H1 (cell line): ENCODE results near the gene TCF25. TPM values are rescaled to one million over a fixed set of nuclear protein-coding genes. Genes with fewer than 3 reads are reported as not detected.

Experiments
- CTCF ChIA-PET: fragments of 300-600 bp; sonication (Branson Sonifier 250); formaldehyde crosslinking; loops from one replicate; lab custom pipeline; 2021; ENCODE audit not compliant: partially characterized antibody; lab: Charles Lee
- POLR2A ChIA-PET: fragments of 300-600 bp; sonication (Branson Sonifier 250); formaldehyde crosslinking; loops from one replicate; lab custom pipeline; 2021; ENCODE audit warnings: inconsistent platforms; ENCODE audit not compliant: partially characterized antibody; lab: Charles Lee
- DNase-seq, 2 experiments: peaks; one replicate each; pipeline versions ENCODE4 v3.0.0 to v3.0.0-alpha.2; 2010 to 2022; ENCODE audit warnings: low spot score in 2 of 2, low read depth in 1 of 2, mixed read lengths in 1 of 2
- FAIRE-seq: peaks from 2 replicates; lab custom pipeline; 2011; peaks lifted over from hg19 to GRCh38; lab: Jason Lieb, UNC
- H2AFZ ChIP-seq: 2 replicates; pipeline ENCODE4 v1.8.1; 2012; ENCODE audit warnings: low read length, inconsistent platforms
- H2AK5ac ChIP-seq: 2 replicates; pipeline ENCODE4 v1.6.1; 2013; ENCODE audit warnings: low read depth, low read length
- H2BK120ac ChIP-seq: replicated peaks from 2 replicates; pipeline ENCODE3; 2013; ENCODE audit warnings: low read depth, low read length, inconsistent platforms
- H2BK12ac ChIP-seq: 2 replicates; pipeline ENCODE4 v1.6.1; 2013; ENCODE audit warnings: low read depth, low read length
- H2BK15ac ChIP-seq: 2 replicates; pipeline ENCODE4 v1.6.1; 2013; ENCODE audit warnings: low read length
- H2BK20ac ChIP-seq: 2 replicates; pipeline ENCODE4 v1.6.1; 2013; ENCODE audit warnings: low read length
- H2BK5ac ChIP-seq: 2 replicates; pipeline ENCODE4 v1.6.1; 2013; ENCODE audit warnings: low read depth, low read length
- H3K14ac ChIP-seq: 2 replicates; pipeline ENCODE4 v1.6.1; 2013; ENCODE audit warnings: inconsistent platforms; ENCODE audit not compliant: insufficient read length
- H3K18ac ChIP-seq: 2 replicates; pipeline ENCODE4 v1.6.1; 2013; ENCODE audit warnings: low read length; ENCODE audit errors: extremely low read depth
- H3K23ac ChIP-seq: 2 replicates; pipeline ENCODE4 v1.6.1; 2013; ENCODE audit warnings: inconsistent platforms; ENCODE audit not compliant: insufficient read length
- H3K23me2 ChIP-seq: 2 replicates; pipeline ENCODE4 v1.6.1; 2013; ENCODE audit warnings: low read depth, low read length
- H3K27ac ChIP-seq: 2 replicates; pipeline ENCODE4 v1.6.1; 2011; ENCODE audit warnings: low read depth, low read length, inconsistent platforms
- H3K27me3 ChIP-seq, 4 experiments: replicated peaks in 1 of 4; 1 replicate in 1 of 4; 2 replicates in 3 of 4; pipeline versions ENCODE4 v1.6.1 to v1.8.1; 2011 to 2013; ENCODE audit warnings: low read length in 3 of 4, mild to moderate bottlenecking in 3 of 4, inconsistent platforms in 2 of 4, mixed read lengths in 2 of 4, moderate library complexity in 1 of 4; ENCODE audit not compliant: control insufficient read depth in 3 of 4, insufficient read depth in 3 of 4; ENCODE audit errors: extremely low read depth in 1 of 4
- H3K36me3 ChIP-seq, 4 experiments: 2 replicates each; pipeline versions ENCODE4 v1.6.1 to v1.8.1; 2011 to 2013; ENCODE audit warnings: mild to moderate bottlenecking in 4 of 4, low read length in 3 of 4, moderate library complexity in 2 of 4, control low read depth in 1 of 4, inconsistent platforms in 1 of 4; ENCODE audit not compliant: insufficient read depth in 4 of 4, control insufficient read depth in 2 of 4
- H3K4ac ChIP-seq: replicated peaks from 2 replicates; pipeline ENCODE3; 2013; ENCODE audit warnings: low read length, low read depth, mixed read lengths, inconsistent platforms; ENCODE audit not compliant: insufficient read length
- H3K4me1 ChIP-seq, 4 experiments: replicated peaks in 1 of 4; 1 replicate in 1 of 4; 2 replicates in 3 of 4; pipeline versions ENCODE4 v1.6.1 to v1.8.1; 2011 to 2013; ENCODE audit warnings: low read length in 3 of 4, inconsistent platforms in 2 of 4, mixed read lengths in 1 of 4; ENCODE audit not compliant: insufficient read depth in 4 of 4, control insufficient read depth in 3 of 4
- H3K4me2 ChIP-seq, 2 experiments: 2 replicates each; pipeline versions ENCODE4 v1.6.1 to v1.8.1; 2011 to 2013; ENCODE audit warnings: low read depth in 2 of 2, low read length in 2 of 2, control low read depth in 1 of 2, inconsistent platforms in 1 of 2, mild to moderate bottlenecking in 1 of 2; ENCODE audit not compliant: insufficient read depth in 1 of 2
- H3K4me3 ChIP-seq, 4 experiments: fragments of 200-600, 300-600 bp in 1 of 4; sonication (generic), shearing (Covaris generic), sonication (Bioruptor Twin) in 1 of 4; 2 replicates each; pipeline versions ENCODE4 v1.5.1 to v1.8.1; 2011 to 2016; ENCODE audit warnings: low read length in 4 of 4, low read depth in 3 of 4, control low read depth in 2 of 4, inconsistent platforms in 2 of 4, mild to moderate bottlenecking in 2 of 4, mixed read lengths in 1 of 4, moderate library complexity in 1 of 4; ENCODE audit not compliant: insufficient read depth in 2 of 4; ENCODE audit errors: extremely low read depth in 1 of 4
- H3K56ac ChIP-seq: replicated peaks from 2 replicates; pipeline ENCODE3; 2013; ENCODE audit warnings: low read depth, mild to moderate bottlenecking, mixed read lengths, low read length, inconsistent platforms; ENCODE audit not compliant: insufficient read length
- H3K79me1 ChIP-seq: 2 replicates; pipeline ENCODE4 v1.6.1; 2013; ENCODE audit warnings: low read depth, low read length, control low read depth
- H3K79me2 ChIP-seq, 2 experiments: 2 replicates each; pipeline versions ENCODE4 v1.6.1 to v1.8.1; 2012 to 2013; ENCODE audit warnings: low read length in 2 of 2, mild to moderate bottlenecking in 2 of 2, inconsistent platforms in 1 of 2; ENCODE audit not compliant: insufficient read depth in 2 of 2, control insufficient read depth in 1 of 2
- H3K9ac ChIP-seq, 4 experiments: replicated peaks in 1 of 4; 1 replicate in 1 of 4; 2 replicates in 3 of 4; pipeline versions ENCODE4 v1.6.1 to v1.8.1; 2011 to 2013; ENCODE audit warnings: low read depth in 3 of 4, low read length in 3 of 4, control low read depth in 2 of 4, mild to moderate bottlenecking in 2 of 4, moderate library complexity in 2 of 4, inconsistent platforms in 1 of 4; ENCODE audit errors: extremely low read depth in 1 of 4
- H3K9me3 ChIP-seq, 2 experiments: 2 replicates each; pipeline versions ENCODE4 v1.6.1 to v1.8.1; 2012 to 2013; ENCODE audit warnings: mild to moderate bottlenecking in 2 of 2, moderate library complexity in 2 of 2, control low read depth in 1 of 2, inconsistent platforms in 1 of 2, low read depth in 1 of 2, low read length in 1 of 2, mixed read lengths in 1 of 2; ENCODE audit not compliant: insufficient read depth in 2 of 2
- H4K20me1 ChIP-seq, 2 experiments: replicated peaks in 1 of 2; 2 replicates each; pipeline versions ENCODE3 to v1.8.1; 2011 to 2013; ENCODE audit warnings: inconsistent platforms in 2 of 2, low read length in 2 of 2, mild to moderate bottlenecking in 1 of 2; ENCODE audit not compliant: insufficient read depth in 2 of 2, control insufficient read depth in 1 of 2
- H4K5ac ChIP-seq: 2 replicates; pipeline ENCODE4 v1.6.1; 2013; ENCODE audit warnings: low read length, low read depth, mixed read lengths, inconsistent platforms; ENCODE audit not compliant: insufficient read length
- H4K8ac ChIP-seq: 2 replicates; pipeline ENCODE4 v1.8.0; 2013; ENCODE audit warnings: mild to moderate bottlenecking, moderate library complexity, low read length, inconsistent platforms; ENCODE audit not compliant: insufficient read depth; ENCODE audit errors: extremely low read depth
- H4K91ac ChIP-seq: replicated peaks from 2 replicates; pipeline ENCODE3; 2013; ENCODE audit warnings: low read length, mixed read lengths, inconsistent platforms; ENCODE audit not compliant: insufficient read length
- CTCF ChIP-seq, 3 experiments: IDR thresholded peaks; 1 replicate in 2 of 3; 2 replicates in 1 of 3; pipeline versions ENCODE4 v1.5.1 to v1.6.1; 2011; ENCODE audit warnings: low read length in 3 of 3, mild to moderate bottlenecking in 3 of 3, inconsistent platforms in 2 of 3, low read depth in 1 of 3, moderate library complexity in 1 of 3; ENCODE audit not compliant: insufficient read depth in 1 of 3; ENCODE audit errors: control extremely low read depth in 1 of 3
- GABPA ChIP-seq: IDR thresholded peaks from 2 replicates; pipeline ENCODE4 v1.6.1; 2011; ENCODE audit warnings: mild to moderate bottlenecking, low read length, moderate library complexity, borderline replicate concordance; ENCODE audit not compliant: insufficient read depth
- JUN ChIP-seq: IDR thresholded peaks from 2 replicates; pipeline ENCODE4 v1.6.1; 2011; ENCODE audit warnings: low read depth, mild to moderate bottlenecking, improper control_type of control experiment, low read length
- JUND ChIP-seq: IDR thresholded peaks from 2 replicates; pipeline ENCODE4 v1.6.1; 2011; ENCODE audit warnings: mild to moderate bottlenecking, improper control_type of control experiment, low read length
- KDM5A ChIP-seq: fragments of 200-600 bp; IDR thresholded peaks from 2 replicates; pipeline ENCODE4 v1.7.1; 2012; ENCODE audit warnings: mild to moderate bottlenecking, low read length, inconsistent platforms, mixed read lengths
- PHF8 ChIP-seq: fragments of 200-600 bp; sonication (generic); conservative IDR thresholded peaks from 2 replicates; pipeline ENCODE4 v1.7.1; 2012; ENCODE audit warnings: low read depth, mild to moderate bottlenecking, inconsistent platforms, low read length, moderate library complexity
- POU5F1 ChIP-seq: IDR thresholded peaks from 2 replicates; pipeline ENCODE4 v1.6.1; 2011; ENCODE audit warnings: low read depth, mild to moderate bottlenecking, low read length, moderate library complexity
- SAP30 ChIP-seq: fragments of 300-600 bp; sonication (generic); IDR thresholded peaks from 2 replicates; pipeline ENCODE4 v1.7.1; 2012; ENCODE audit warnings: low read length, moderate library complexity, mild to moderate bottlenecking, inconsistent platforms; ENCODE audit not compliant: insufficient read depth, insufficient replicate concordance
- WGBS, 2 experiments: shearing (Covaris generic) in 1 of 2; methylation state at CpG; one replicate each; pipeline versions ENCODE4 v1.1.6 to v1.1.7; 2013 to 2015; ENCODE audit warnings: low lambda C conversion rate in 2 of 2, mixed read lengths in 2 of 2, inconsistent platforms in 1 of 2, low coverage in 1 of 2, missing lambda C conversion rate in 1 of 2; ENCODE audit not compliant: insufficient replicate concordance in 2 of 2, insufficient coverage in 1 of 2, insufficient read length in 1 of 2; ENCODE audit errors: extremely low coverage in 1 of 2, missing lambda C conversion rate in 1 of 2; 5-methylcytosine and 5-hydroxymethylcytosine counted together
- polyA plus RNA-seq, 7 experiments: library from polyadenylated mRNA; depleted of rRNA in 3 of 7; stranded (reverse) in 5 of 7; unstranded in 2 of 7; fragments of >200 nt in 5 of 7; fragments of 200-250 nt in 2 of 7; gene quantifications; 1 replicate in 5 of 7; 2 replicates in 1 of 7; 4 replicates in 1 of 7; pipeline versions ENCODE4 v1.2.1 to v1.2.3, GENCODE V29; 2011 to 2013; ENCODE audit warnings: missing spikeins in 2 of 7, mixed read lengths in 2 of 7
- total RNA-seq: library from RNA; stranded (reverse); fragmentation: NEBNext Ultra II Directional; extraction: Animal tissue kit (Norgen Biotek cat#: 25700); gene quantifications from 2 replicates; pipeline ENCODE4 v1.2.1, GENCODE V29; 2021
- TF ChIP-seq, protein P1 (sequence below): IDR thresholded peaks from 2 replicates; pipeline ENCODE4 v1.6.1; 2011; ENCODE audit warnings: low read length, improper control_type of control experiment

Gene TCF25
- total and polyA plus RNA-seq, 2 of the 8 experiments (the other 6 are each of a cell fraction or from before 2014, with no cell fraction given) = 78.1 to 102 TPM

- H3K9ac ChIP-seq = no peak overlapping the region
- no peak overlapping the region for H2AK5ac ChIP-seq
- POLR2A ChIA-PET = interaction anchor here (0.9 to 1.3 kb wide), 3 partner anchors 10 to 28 kb away, joined by 3 to 4 read pairs (median 4); partner anchors contain the start of genes SPIRE2 and TCF25
- no peak overlapping the region for H3K27ac ChIP-seq
- H3K14ac ChIP-seq = no peak overlapping the region
- no peaks in the 10 kb centered on the region for H3K27me3 ChIP-seq
- CTCF ChIA-PET = interaction anchor here (1.4 to 2.7 kb wide), 2 partner anchors 11 to 15 kb away, joined by 3 to 12 read pairs; no protein-coding TSS in a partner anchor
- no peak overlapping the region for H3K56ac ChIP-seq
- no peak overlapping the region for H2BK5ac ChIP-seq
- FAIRE-seq = no peak
- no peak overlapping the region for H4K91ac ChIP-seq
- no peaks in the 10 kb centered on the region for H3K23me2 ChIP-seq
- H3K4me1 ChIP-seq = peaks cover 0 to 9% (median 0%) of the 10 kb centered on the region in 4 experiments; a peak in 2 of 7 replicates
- H2BK15ac ChIP-seq = no peak overlapping the region
- H2BK120ac ChIP-seq = no peak overlapping the region
- no peaks in the 10 kb centered on the region for H3K79me2 ChIP-seq
- no peak overlapping the region for H2BK20ac ChIP-seq
- H4K5ac ChIP-seq = no peak overlapping the region
- no peak for DNase-seq
- H3K36me3 ChIP-seq = no peaks in the 10 kb centered on the region
- no peaks in the 10 kb centered on the region for H4K20me1 ChIP-seq
- no peaks in the 10 kb centered on the region for H3K9me3 ChIP-seq
- no peak overlapping the region for H3K4me2 ChIP-seq
- H3K4ac ChIP-seq = no peak overlapping the region
- H2AFZ ChIP-seq = no peak overlapping the region
- H2BK12ac ChIP-seq = no peak overlapping the region
- no peak overlapping the region for H3K4me3 ChIP-seq
- no peak overlapping the region for H3K18ac ChIP-seq
- H3K79me1 ChIP-seq = no peaks in the 10 kb centered on the region
- no peak overlapping the region for H3K23ac ChIP-seq
- 93% methylated on average over 13 of the region's 13 CpGs; no CpG with 5 or more reads in 1 of the 2 experiments for WGBS, 2 experiments
- H4K8ac ChIP-seq = no peak overlapping the region
- no peak for TF ChIP-seq POU5F1
- TF ChIP-seq, protein P1, sequence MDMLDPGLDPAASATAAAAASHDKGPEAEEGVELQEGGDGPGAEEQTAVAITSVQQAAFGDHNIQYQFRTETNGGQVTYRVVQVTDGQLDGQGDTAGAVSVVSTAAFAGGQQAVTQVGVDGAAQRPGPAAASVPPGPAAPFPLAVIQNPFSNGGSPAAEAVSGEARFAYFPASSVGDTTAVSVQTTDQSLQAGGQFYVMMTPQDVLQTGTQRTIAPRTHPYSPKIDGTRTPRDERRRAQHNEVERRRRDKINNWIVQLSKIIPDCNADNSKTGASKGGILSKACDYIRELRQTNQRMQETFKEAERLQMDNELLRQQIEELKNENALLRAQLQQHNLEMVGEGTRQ = no peak
- TF ChIP-seq JUND = no peak
- no peak for TF ChIP-seq GABPA
- no peak for TF ChIP-seq JUN
- TF ChIP-seq KDM5A = no peak
- no peak for TF ChIP-seq CTCF (IDR thresholded peaks at IDR 0.05; ENCODE audit: control extremely low read depth in 1 of 3, insufficient read depth in 1 of 3, low read depth in 1 of 3, low read length in 3 of 3)
- TF ChIP-seq SAP30 = no peak
- no peak for TF ChIP-seq PHF8
These were observed 28.6 kb upstream of the TCF25 start for GRCh38 chr16:89844739-89845339.
